Stimulated activated naive CD8-positive, alpha-beta T cell treated with anti-CD3 and anti-CD28 coated beads, Interleukin-15, amount 100 ng/mL, for 72 hours (primary cell): ENCODE measurements around the gene ANKAR.

Experiments used
- ATAC-seq: fragments of 150-1000 bp; cut with Tn5 transposase; 2 replicates; pipeline ENCODE4 v1.10.0; 2021; ENCODE audit warnings: mild to moderate bottlenecking, moderate library complexity
- DNase-seq, 2 donors: peaks; one replicate each; pipeline ENCODE4 v3.0.0; 2021 to 2022
- H3K27ac Mint-ChIP-seq, 2 donors: one replicate each; pipeline ENCODE4 v1.8.0; 2022; ENCODE audit warnings: mild to moderate bottlenecking in 2 of 2, mixed read lengths in 2 of 2, moderate library complexity in 2 of 2
- H3K27me3 Mint-ChIP-seq: one replicate; pipeline ENCODE4 v1.8.0; 2022; ENCODE audit warnings: mixed read lengths
- H3K4me1 Mint-ChIP-seq: one replicate; pipeline ENCODE4 v1.8.0; 2022; ENCODE audit warnings: mild to moderate bottlenecking, mixed read lengths
- H3K4me3 Mint-ChIP-seq, 2 donors: one replicate each; pipeline ENCODE4 v1.8.0; 2022; ENCODE audit warnings: mild to moderate bottlenecking in 2 of 2, mixed read lengths in 2 of 2, moderate library complexity in 1 of 2
- H3K9me3 Mint-ChIP-seq, 2 donors: one replicate each; pipeline ENCODE4 v1.8.0; 2022; ENCODE audit warnings: mixed read lengths in 2 of 2

Gene ANKAR

DNA sequence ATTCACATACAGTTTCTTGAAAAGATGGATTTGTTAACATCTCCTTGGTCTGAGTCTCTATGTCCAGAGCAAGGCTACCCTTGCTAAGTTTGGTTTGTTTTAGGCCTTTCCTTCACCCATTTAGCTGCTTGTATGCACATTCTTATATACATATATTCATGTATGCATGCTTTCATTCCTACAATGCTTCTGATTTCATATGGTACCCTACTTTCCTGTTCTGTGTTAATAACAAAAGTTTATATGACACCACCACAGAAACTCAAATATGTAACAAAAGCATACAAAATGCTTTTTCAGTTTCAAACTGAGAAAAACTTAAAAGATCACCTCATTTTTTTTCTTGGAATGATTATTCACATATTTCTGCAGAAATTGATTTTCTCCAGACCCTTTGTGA, 48.7 kb downstream of the ANKAR start:
- DNase-seq (no peak), ATAC-seq (peak; percentile 52)
- no peaks in the 10 kb centered on the region for H3K27me3 Mint-ChIP-seq
- no peak overlapping the region for H3K4me3 Mint-ChIP-seq
- no peaks in the 10 kb centered on the region for H3K9me3 Mint-ChIP-seq
- H3K4me1 Mint-ChIP-seq, result peaks cover 11% of the 10 kb centered on the region
- H3K27ac Mint-ChIP-seq, result no peak overlapping the region
